IPS-NIHi7 (cell line): Measurements from ENCODE around the gene SLC15A4.

Source experiments
- DNase-seq: peaks from one replicate; pipeline ENCODE4 v3.0.0; 2012; ENCODE audit warnings: mixed read lengths; ENCODE audit errors: extremely low spot score

Gene SLC15A4

GRCh38 chr12:128794661-128795529 lies 28.9 kb downstream of the SLC15A4 start:
- no peak for DNase-seq

GRCh38 chr12:128793701-128794100 lies 30.1 kb downstream of the SLC15A4 start:
- no peak for DNase-seq

- DNase-seq = no peak
Observed at GRCh38 chr12:128792881-128793280, 30.9 kb downstream of the SLC15A4 start.

- no peak for DNase-seq
Observed at GRCh38 chr12:128792398-128792797, 31.4 kb downstream of the SLC15A4 start.

- no peak for DNase-seq
Observed at GRCh38 chr12:128791395-128792322, 32.1 kb downstream of the SLC15A4 start.

- no peak for DNase-seq
Observed at GRCh38 chr12:128790653-128791373, 32.9 kb downstream of the SLC15A4 start.

GRCh38 chr12:128790221-128790620 lies 33.5 kb downstream of the SLC15A4 start:
- no peak for DNase-seq

GRCh38 chr12:128789356-128789929 lies 34.3 kb downstream of the SLC15A4 start:
- DNase-seq = no peak

GRCh38 chr12:128787827-128788226 lies 35.9 kb downstream of the SLC15A4 start:
- DNase-seq = no peak

- DNase-seq = no peak
Observed at GRCh38 chr12:128786741-128787391, 36.9 kb downstream of the SLC15A4 start.

GRCh38 chr12:128784030-128784760 lies 39.6 kb downstream of the SLC15A4 start:
- no peak for DNase-seq

- DNase-seq = no peak
Observed at GRCh38 chr12:128783129-128783574, 40.6 kb downstream of the SLC15A4 start.

- DNase-seq = no peak
Observed at GRCh38 chr12:128779901-128780300, 43.9 kb downstream of the SLC15A4 start.

- no peak for DNase-seq
Observed at GRCh38 chr12:128772249-128772648, 51.5 kb downstream of the SLC15A4 start.

- DNase-seq = no peak
Observed at GRCh38 chr12:128771681-128772080, 52.1 kb downstream of the SLC15A4 start.

- DNase-seq = no peak
Observed at GRCh38 chr12:128767518-128767917, 56.2 kb downstream of the SLC15A4 start.

- no peak for DNase-seq
Observed at GRCh38 chr12:128766738-128767501, 56.8 kb downstream of the SLC15A4 start.

GRCh38 chr12:128763395-128763794 lies 60.4 kb downstream of the SLC15A4 start:
- no peak for DNase-seq

- DNase-seq = no peak
Observed at GRCh38 chr12:128761379-128761790, 62.4 kb downstream of the SLC15A4 start.
